Measurements from ENCODE around the gene MAD1L1.

MAD1L1 gene

DNA sequence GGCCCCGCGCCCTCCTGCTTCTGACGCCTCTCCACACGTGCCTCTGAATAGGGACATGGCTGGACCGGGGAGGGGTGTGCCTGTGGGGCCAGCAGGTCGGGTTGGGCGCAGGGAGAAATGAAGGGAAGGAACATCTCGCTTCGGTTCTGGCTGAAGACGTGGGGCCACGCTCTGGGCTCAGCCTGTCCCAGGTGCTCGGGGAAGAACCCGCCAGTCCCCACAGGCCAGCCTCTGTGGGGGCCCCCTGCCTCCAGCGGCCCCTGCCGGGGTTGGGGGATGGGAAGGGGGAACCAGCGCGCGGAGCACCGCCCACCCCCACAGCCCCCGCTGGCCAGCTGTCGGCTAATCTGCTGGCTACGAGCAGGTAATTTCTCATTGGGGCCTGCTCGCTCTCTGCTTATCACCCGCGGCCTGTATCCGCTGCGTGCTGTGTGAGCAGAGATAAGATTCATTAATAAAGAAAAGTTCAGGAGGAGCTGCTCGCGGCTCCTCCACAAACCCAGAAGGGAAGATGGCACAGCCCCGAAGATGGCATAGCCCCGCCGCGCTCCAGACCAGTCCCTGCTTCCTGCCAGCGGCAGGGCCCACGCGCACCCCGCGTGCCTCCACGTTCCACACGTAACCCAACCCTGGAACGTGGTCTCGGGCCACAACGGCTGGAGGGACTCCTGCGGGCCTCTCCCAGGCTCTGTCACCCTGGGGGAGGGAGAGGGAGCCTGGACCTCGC, 376.4 kb downstream of the MAD1L1 start:
- no peak for DNase-seq

DNA sequence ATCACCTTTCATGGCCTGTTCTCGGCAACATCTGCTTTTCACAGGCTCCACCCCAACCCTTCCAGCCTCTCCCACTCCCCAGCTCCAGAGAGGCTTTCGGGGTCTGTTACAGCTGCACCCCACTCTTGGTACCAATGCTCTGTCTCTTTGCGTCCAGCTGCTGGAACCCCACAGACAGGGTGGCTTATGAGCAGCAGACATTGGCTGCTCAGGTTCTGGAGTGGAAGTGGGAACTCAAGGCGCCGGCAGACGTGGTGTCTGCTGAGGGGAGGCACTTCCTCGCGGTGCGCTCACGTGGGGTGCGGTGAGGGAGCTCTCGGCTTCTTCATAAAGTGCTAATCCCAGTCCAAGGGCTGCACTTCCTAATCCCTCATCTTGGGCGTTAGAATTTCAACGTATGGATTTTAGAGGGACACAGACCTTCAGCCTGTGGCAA, 377.0 kb downstream of the MAD1L1 start:
- DNase-seq: no peak

DNA sequence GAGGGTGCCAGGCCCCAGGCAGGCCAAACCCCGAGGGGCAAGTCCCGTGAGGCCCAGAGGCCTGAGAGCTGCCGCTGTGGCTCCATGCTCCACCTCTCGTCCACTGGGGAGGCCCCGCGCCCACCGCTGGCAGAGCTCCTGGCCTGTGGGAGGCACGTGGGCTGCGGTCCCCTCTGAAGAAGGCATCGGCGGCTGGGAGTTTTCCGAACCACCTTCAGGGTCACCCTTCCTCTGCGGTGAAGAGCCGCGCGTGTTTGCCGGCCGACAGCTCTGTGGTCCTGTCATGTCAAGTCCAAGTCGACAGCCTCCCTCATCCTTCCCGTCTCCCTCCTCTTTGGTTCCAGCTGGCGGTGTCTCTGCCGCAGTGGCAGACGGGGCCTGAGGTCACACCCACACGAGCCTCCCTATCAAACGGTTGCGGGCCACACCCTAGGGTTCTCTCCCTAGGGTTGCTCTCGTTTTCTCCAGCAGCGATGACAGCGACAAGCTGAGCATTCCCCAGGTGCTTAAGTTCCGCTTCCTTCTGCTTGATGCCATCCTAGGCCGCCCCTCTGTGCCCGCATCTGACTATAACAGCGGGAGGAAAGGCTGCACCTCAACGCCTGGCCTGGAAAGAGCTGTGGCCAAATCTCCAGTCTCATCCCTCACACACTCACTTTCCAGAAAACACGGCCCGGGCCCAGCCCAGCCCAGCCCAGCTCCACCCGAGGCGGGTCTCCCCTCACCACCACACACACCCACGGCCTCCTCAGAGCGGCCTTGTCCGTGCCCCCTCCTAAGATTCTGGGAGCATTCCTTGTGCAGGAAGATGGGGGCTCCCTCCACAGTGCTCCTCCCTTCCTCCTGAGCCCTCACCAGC, 377.6 kb downstream of the MAD1L1 start:
- no peak for DNase-seq

DNA sequence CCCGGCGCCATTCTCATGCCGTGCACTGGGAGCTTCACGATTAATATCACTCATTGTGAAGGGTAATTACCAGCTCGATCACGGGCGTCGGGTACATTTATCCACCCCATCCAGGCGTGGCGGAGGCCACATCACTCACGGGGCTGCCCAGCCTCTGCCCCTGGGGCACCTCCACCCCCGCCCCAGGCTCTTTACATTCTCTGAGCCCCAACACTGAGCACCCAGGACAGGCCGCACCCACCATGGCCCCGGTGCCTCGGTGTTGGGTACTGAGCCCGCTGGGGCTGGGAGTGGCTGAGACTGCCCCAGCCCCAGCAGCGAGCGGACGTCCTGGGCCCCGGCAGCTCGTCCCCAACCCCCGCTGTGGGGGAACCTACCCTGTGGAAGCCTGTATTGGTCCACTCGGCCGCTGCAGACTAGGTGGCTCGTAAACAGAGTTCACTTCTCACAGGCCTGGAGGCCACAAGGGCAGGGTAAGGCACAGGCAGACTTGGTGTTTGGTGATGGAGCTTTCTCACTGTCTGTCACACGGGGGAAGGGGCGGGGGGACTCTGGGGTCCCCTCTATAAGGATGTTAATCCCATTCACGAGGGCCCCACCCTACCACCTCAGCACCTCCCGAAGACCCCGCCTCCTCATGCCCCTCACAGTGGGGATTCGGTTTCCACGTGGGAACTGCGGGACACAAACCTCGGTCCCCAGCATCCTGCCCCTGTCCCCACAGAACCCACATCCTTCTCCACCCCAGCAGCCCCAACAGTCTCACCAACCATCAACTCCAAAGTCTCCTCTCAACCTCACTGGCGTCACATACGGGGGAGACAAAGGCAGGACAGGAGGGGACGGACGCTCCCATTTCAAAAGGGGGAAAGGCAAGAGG, 378.5 kb downstream of the MAD1L1 start:
- no peak for DNase-seq

DNA sequence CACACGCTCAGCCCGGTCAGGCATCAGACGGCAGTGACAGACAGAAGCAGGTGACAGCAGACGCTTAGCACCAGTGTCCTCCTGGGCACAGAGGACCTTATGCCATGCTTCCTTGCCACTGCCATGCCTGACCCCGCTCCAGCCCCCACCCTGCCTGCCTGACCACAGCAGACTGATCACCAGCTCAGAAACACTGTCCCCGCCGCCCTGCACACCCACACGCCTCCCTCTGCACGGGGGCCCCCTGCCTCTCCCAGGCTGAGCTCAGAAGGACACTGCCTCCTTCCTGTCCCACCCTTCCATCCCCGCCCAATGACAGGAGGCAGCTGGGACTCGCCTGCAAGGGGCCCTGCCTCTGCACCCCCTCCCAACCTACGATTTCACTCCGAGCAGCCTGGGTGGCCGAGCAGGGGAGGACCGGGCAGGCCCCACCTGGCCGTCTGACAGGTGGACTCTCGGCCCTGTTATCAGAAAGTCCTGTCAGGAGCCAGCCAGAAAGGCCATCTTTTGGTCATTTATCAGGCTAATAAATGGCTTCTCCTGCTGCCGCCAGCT, 379.2 kb downstream of the MAD1L1 start:
- peak in 2 of 3 experiments; percentile 63 to 82 for DNase-seq

DNA sequence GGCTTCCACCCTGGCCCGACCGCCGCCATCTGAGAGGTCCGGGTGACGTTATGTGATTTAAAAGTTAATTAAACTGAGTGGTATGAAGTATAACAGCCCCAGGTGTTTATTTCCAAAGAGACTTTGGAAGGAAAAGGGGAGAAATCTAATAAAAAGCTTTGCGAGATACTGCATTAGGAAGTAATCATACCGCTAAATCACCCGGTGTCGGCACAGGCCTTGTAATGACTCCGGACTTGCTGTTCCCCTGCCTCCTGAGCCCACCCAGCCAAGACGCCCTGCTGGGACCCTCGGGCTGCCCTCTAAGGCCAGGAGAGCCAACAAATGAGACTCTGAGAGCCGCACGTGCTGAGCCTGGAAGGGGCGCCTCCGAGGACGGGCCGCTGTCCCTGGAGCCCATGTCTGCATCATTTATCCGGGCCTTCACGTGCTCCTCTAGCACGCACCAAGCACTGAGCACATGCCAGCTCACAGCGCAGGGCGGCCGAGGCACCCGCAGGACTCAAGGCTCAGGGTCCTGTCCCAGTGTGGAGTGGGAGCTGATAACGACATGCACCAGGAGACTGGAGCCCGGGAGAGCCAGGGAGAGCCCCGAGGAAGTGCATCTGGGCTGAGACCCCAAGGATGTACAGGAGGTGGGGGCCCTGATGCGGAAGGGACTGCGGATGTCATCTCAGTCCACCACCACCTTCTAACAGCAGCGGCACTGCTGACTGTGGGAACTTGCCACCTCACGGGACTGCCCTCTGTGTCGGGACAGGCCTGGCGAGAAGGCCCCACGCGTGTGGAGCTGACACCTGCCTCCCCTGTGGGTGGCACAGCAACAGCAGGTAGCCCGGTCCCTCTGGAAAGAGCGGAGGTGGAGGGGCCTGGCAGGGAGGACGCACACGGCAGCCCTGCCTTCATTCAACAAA, 380.0 kb downstream of the MAD1L1 start:
- no peak for DNase-seq

DNA sequence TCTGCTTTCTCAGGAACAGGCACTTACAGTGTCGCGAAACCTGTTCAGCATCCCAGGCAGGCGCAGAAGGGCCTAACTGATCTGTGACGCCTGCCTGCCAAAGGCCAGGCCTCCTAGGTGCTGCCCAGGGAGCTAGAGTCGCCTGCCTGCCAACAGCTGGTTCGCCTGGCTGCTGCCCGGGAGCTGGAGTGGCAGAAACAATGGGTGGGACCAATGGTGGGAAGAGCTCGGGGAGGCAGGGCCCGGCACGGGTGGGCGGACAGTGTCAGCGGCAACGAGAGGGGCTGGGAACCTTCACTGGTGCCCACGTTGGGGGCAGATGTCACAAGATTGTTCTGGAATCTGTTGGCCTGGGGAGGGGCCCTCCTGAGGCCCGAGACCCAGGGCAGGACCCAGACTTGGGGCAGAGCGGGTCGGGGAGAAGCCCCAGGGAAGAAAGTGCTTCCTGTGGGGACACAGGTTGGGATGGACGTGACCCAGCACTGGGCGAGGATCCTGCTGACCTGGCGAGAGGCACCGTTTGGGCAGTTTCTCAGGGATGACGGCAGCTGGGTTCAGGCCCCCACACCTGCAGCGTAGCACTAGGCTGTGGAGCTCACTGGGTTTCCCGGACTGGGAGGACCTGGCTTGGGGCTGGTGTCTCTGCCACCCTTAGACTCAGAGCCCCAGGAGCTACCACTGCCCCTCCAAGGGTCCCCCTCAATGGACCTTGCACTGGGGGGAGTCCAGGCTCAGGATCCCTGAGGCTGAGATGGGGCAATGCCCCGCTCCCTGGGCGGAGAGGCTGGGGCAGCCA, 380.8 kb downstream of the MAD1L1 start:
- no peak for DNase-seq

DNA sequence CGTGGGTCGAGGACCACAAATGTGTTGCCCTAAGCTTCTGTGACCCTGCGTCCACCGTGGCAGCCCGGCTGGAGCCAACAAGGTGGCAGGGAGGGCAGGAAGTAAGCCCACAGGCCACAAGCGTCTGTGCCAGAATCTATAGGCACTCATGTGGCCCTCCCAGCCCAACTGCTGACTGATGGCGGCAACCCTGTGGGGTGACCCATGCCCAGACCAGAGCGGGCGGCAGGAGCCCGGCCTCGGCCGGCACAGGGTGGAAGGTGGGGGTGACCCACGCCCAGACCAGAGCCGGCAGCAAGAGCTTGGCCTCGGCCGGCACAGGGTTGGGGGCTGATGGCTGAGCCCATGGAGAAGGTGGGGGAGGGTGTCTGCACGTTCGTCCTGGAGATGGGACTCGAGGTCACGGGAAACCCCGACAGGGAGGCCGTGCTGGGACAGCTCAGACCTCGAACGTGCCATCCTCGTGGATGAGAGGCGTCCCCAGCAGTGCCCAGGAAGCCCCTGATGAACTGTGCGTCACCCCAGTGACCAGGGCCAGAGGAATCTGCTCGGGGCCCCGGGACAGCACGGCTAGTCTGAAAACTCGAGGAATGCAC, 381.7 kb downstream of the MAD1L1 start:
- DNase-seq: no peak

DNA sequence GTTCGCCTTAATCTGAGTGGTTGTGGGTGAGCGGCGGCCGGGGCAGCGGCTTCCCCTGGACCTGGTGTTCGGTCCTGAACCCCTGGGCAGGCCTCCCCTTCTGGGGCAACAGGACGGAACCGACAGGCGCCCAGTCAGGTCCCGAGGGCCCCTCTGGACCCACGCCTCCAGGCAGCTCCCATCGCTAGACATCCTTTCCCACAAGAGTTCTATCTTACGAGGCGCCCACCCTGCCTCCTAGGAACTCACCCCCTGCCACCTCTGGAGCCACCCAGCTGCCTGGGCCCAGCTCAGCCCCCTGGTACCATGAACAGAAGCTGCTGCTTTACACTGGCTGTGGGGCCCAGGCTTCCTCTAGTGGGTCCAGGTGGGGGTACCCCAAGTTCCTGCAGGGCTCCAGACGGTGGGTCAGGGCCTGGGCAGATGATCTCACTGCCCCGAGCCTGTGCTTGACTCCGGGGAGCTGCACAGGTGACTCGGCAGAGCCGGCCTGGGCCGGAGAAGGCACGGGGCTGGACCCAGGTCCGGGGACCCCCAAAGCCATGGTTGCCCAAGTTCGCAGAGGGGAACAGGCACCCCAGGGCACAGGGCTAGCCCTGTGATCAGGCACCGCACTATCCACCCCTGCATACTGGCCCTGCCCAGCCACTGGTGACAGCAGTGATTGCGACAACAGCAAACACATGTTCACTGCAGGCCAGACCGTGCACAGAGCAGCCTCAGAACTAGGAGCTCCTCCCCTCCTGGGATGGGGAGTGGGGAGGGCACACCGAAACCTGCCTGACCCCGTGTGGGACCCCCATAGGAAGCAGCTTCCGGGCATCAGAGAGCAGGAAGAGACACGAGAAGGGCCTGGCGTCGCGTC, 382.4 kb downstream of the MAD1L1 start:
- no peak for DNase-seq

DNA sequence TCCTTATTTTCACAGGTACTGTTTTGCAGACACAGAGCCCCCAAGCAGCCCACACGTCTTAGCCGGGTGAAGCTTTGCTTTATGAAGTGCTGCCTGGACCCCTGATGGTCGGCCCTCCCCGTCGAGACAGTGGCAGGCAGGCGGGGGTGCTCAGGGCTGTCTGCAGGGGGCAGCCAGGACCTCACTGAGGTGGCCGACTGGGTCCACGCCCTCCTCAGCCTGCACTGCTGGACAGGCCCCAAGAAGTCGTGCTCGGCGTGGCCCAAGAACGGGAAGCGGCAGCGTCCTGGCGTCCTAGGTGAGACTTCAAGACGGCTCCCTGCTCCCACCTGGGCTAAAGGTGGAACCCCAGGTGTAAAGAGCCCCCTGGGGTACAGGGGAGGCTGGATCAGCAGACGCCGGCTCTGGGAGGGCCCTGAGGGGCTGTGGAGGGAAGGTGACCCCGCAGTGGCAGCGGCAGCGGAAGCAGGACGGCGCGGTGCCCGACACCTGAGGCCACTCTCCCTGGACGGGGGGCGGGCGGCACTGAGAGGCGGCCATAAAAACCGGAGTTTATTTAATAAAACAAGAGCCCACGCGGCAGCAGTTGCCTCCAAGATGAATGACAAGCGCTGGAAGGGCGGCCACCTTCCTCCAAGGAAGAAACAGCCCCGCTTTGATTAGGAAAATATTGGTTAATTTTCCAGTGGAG, 383.2 kb downstream of the MAD1L1 start:
- no peak for DNase-seq

DNA sequence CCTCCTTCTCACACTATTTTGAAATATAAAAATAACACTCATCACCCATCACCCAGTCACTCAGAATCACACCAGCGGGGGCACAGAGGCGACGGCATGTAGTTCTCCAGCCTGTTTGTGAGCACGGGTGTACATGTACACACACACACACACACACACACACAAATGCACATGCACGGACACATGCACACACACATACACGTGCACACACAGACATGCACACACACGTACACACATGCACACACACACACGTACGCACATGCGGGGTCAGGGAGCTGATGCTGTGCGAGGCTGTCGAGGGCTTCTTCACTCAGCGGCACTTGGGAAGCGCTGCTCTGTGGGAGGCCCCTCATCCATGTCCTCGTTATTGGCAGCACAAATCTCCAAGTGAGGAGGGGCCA, 383.8 kb downstream of the MAD1L1 start:
- DNase-seq: peak in 2 of 3 experiments; percentile 7 to 43

DNA sequence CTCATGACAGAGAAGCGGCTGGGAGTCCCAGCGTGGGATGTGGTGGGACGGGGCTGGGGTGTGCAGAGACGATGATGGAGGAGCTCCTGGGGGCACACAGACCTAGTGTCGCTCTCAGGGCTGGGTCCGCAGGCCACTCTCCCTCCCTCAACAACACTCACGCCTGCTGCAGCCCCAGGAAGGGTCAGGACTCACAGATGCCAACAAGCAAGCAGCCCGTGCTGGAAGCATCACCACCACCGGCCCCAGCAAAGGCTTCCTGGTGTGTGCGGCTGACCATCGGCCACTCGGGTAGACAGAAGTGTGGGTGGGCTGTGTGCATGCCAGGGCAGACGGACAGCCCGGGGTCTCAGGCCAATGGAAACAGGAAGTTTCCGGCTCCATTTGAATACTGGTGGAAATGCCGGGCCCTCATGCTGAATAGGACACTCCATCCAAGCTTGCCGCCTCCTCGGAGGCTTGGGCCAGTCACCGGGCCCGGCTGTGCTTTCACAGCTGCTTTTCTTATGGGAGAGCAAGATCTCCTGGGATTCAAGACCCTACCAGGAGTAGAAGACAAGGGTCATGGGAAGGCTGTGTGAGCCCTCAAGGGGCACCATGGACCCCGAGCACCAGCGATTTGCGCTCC, 384.6 kb downstream of the MAD1L1 start:
- no peak for DNase-seq

DNA sequence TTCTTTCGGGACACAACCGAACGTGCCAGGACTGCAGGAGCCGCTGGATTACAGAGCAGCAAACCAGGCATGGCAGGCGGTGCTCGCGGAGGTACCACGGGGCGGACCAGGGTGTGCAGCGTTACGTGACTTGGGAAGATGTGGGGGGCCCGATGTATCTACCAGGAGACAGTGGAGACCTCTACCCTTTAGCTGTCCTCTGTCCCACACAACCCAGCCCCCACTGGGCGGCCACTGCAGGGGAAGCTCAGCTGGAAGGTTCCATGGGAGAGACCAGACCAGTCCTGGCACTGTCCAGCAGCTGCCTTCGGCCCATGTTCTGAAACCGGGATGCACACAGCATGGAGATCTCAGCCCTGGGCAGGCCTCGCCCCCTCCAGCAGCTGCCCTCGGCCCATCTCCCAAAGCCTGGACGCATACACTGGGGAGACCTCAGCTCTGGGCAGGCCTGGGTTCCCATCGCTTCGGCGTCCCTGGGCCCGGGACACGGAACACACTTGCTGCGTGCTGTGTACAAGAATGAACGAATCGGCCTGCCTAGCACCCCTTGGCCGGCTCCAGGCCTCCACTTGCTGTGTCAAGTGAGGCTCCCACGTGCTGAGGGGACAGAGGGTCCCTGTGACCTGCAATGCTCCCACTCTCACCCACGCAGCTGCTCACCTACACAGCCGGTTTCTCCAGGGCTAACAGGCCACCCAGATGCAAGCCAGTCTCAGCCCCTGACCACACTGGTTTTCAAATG, 385.3 kb downstream of the MAD1L1 start:
- no peak for DNase-seq

DNA sequence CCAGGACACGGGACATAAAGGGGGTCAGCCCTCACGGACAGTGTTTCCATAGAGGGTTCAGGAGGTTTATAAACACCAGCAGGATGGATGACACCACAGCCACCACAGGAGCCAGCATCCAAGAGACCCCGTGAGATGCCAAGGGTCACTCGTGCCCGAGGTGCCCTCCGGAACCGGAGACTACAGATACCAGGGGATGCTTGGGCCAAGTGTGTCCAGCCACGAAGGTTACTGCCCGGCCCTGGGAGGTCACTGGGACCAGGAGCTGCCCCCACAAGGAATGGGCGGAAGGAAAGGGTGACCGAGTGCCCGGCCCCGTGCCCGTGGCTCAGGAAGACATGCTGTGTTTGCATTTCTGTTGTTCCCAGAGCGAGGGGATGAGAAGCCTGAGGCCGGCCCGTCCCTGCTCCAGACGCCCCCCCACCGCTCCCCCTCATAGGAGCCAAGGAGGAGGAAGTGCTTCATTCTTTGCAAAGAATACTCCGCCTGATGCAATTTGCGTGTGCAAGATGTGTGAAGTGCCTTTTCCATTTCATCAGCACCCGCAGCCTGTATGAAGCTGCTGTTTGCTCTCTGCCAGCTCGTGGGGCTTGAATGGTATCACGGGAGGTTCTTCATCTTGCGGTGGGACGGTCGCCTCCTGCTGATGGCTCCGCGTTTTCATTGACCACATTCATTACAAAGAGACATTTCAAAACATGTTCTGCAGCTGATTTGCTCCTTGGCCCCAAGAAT, 386.2 kb downstream of the MAD1L1 start:
- DNase-seq: no peak

DNA sequence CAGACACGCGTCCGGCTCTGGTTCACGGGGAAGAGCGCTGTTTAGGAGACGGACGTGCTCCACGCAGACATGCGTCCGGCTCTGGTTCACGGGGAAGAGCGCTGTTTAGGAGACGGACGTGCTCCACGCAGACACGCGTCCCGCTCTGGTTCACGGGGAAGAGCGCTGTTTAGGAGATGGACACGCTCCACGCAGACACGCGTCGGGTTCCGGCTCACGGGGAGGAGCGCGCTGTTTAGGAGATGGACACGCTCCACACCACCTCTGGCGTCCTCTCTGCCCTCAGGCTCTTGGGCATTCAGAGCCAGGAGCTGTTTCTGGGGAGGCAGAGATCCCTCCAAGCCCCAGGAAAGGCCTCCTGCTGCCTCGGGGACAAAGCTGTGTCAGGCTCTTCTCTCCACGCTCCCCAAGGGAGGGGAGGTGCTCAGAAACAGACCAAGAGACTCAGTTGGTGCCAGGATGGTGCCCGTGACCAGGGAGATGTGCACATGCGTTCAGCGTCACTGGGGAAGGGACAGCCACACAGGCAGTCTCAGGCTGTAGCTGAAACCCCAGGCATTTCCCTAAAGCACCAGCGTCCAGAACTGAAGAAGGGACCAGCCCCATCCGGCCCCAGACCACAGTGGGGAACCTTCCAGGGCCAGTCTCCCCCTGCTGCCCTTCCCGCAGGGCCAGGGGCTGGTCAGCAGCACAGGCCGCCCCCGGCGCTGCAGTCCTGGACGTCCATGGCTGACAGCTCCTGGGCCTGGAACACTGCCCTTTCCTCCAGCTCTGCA, 387.0 kb downstream of the MAD1L1 start:
- DNase-seq: no peak

DNA sequence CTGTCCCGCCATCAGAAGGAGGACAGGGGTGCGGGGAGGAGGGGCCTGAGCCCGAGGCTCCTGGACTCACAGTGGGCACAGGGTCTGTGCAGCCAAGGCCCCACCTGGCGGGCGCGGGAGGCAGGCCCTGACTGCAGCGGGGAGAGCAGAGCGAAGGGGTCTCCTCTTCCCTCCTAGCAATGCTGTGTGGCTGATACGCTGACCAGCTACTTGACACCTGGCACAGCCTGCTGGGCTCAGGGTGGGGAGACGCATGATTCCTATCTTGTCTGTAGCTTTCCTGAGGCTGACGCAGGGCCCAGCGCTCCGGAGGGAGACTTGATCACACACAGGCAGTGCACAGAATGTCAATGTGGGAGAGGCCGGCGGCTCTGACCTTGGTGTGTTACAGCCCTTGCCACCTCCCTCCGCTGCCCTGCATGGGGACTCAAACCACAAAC, 387.8 kb downstream of the MAD1L1 start:
- no peak for DNase-seq

All from NCI-H1417 (cell line).